NB4 (cell line): Measurements from ENCODE around the gene UBR3.
"Not testable (repeated sequence)": the region's sequence is repeated elsewhere in the genome, so short reads cannot be mapped to it uniquely, and the experiment has no call there.

Experiments
- DNase-seq: peaks from one replicate; pipeline ENCODE4 v3.0.0; 2010; ENCODE audit warnings: low read depth
- H3K4me3 ChIP-seq: one replicate; pipeline ENCODE4 v1.5.1; 2011; ENCODE audit warnings: mild to moderate bottlenecking, low read depth, low read length, moderate library complexity
- MYC ChIP-seq: IDR thresholded peaks from 2 replicates; pipeline ENCODE4 v1.6.1; 2011; ENCODE audit warnings: low read depth, low read length
- POLR2A ChIP-seq: IDR thresholded peaks from 2 replicates; pipeline ENCODE4 v1.6.1; 2011; ENCODE audit warnings: mild to moderate bottlenecking; ENCODE audit not compliant: insufficient read length; ENCODE audit errors: extremely low read depth
- TF ChIP-seq, protein P1 (sequence below): IDR thresholded peaks from one replicate; pipeline ENCODE4 v1.5.1; 2012; ENCODE audit warnings: low read depth, low read length
- TF ChIP-seq, protein P2 (sequence below): IDR thresholded peaks from 2 replicates; pipeline ENCODE4 v1.6.1; 2011; ENCODE audit warnings: low read depth, low read length

Gene UBR3

DNA sequence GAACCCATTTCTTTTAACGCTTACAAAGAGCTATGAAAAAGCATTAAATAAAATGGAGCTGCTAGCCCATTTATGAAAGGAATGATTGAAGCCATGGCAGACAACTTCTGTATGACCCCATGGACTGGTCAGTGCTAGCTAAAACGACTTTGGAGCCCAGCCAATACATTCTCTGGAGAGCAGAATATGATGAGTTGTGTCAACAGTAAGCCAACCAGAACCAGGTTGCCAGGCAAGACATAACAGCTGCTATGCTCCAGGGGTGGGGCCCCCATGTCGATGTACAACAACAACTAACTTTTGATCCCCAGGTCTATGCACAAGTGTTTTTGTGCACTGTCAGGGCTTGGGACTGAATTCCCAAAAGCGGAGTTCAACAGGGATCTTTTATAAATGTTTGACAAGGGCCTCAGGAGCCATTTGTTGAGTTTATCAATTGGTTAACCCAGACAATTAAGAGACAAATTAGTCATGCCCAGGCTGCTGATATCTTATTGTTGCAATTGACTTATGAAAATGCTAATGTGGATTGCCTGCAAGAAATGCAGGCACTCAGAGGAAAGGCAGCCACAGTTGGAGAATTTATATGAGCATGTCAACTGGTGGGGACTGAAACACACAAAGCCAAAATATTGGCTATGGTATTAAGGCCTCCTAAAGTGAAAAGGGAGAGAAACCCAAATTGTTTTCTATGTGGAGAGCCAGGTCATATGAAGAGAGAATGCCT lies 286.1 kb downstream of the UBR3 start:
- no peak for DNase-seq
- TF ChIP-seq MYC, result no peak
- TF ChIP-seq, protein P1, sequence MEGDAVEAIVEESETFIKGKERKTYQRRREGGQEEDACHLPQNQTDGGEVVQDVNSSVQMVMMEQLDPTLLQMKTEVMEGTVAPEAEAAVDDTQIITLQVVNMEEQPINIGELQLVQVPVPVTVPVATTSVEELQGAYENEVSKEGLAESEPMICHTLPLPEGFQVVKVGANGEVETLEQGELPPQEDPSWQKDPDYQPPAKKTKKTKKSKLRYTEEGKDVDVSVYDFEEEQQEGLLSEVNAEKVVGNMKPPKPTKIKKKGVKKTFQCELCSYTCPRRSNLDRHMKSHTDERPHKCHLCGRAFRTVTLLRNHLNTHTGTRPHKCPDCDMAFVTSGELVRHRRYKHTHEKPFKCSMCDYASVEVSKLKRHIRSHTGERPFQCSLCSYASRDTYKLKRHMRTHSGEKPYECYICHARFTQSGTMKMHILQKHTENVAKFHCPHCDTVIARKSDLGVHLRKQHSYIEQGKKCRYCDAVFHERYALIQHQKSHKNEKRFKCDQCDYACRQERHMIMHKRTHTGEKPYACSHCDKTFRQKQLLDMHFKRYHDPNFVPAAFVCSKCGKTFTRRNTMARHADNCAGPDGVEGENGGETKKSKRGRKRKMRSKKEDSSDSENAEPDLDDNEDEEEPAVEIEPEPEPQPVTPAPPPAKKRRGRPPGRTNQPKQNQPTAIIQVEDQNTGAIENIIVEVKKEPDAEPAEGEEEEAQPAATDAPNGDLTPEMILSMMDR, result no peak
- TF ChIP-seq POLR2A, result no peak
- TF ChIP-seq, protein P2, sequence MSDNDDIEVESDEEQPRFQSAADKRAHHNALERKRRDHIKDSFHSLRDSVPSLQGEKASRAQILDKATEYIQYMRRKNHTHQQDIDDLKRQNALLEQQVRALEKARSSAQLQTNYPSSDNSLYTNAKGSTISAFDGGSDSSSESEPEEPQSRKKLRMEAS, result no peak
- no peak overlapping the region for H3K4me3 ChIP-seq

DNA sequence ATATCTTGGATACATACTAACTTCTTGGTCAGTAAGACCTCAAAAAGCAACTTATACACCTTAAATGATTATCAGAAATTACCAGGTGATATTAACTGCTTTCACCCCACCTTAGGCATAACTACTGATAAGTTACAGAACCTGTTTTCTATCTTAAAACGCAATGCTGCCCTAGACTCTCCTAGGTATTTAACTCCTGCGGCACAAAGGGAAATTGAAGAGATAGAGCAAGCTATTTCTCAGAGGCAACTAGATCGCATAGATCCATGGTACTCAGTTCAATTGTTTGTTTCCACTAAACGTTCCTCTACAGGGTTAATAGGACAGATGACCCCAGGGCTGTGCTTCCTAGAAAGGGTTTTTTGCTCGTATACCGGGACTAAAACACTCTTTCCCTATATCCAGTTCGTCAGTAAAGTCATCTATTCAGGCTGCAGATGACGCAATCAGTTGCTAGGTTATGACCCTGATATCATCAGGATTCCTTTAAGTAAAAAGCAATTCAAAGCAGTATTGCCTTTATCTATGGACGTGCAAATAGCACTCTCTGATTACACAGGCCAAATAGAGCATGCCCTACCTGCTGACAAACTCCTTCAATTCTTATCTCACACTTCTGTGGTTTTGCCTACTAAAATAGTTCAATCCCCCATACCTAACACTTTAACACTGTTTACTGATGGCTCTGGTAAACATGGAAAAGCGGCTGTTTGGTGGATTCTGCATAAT lies 288.4 kb downstream of the UBR3 start:
- TF ChIP-seq, protein P2, result no peak
- TF ChIP-seq, protein P1, result no peak
- TF ChIP-seq MYC (no peak), POLR2A (no peak)
- no peak overlapping the region for H3K4me3 ChIP-seq
- DNase-seq, result no peak

DNA sequence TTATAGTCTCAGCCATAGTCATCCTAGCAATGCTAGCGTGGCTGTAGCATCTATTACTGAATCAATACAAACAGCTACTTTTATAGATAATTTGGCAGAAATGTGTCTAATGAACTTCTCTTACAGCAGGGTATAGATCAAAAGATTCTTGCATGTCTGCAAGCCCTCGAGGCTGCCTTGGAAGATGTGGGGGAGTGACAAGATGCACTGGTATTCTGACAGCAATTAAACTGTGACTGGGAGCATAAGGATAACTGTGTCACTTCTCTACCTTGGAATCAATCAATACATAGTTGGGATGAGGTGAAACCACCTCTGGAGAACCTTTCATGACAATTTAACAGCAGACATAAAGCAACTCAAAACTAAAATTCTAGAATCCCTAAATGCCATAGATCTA lies 291.4 kb downstream of the UBR3 start:
- DNase-seq, result no peak
- H3K4me3 ChIP-seq, result no peak overlapping the region
- TF ChIP-seq, protein P1, result no peak
- TF ChIP-seq MYC (no peak), POLR2A (no peak)
- TF ChIP-seq, protein P2, result no peak

DNA sequence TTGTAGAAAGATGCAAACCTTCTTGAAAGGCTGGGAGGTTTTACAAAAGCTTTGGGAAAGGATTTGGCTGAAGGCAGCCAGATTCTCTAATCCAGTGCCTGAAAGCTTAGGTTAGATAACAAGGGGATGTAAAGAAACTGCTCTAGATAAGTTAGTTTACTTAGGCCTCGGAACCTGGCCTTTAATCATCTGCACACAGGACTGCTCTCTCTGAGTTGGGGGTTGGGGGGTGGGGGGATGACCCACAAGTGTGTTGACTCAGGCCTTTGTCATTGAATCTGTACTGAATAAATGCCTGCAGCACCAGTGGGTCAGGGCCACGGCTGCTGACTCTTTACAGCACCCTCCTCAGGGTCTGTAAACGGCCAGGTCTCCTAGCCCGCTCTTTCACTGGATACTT lies 292.1 kb downstream of the UBR3 start:
- H3K4me3 ChIP-seq, DNase-seq: not testable (repeated sequence)

DNA sequence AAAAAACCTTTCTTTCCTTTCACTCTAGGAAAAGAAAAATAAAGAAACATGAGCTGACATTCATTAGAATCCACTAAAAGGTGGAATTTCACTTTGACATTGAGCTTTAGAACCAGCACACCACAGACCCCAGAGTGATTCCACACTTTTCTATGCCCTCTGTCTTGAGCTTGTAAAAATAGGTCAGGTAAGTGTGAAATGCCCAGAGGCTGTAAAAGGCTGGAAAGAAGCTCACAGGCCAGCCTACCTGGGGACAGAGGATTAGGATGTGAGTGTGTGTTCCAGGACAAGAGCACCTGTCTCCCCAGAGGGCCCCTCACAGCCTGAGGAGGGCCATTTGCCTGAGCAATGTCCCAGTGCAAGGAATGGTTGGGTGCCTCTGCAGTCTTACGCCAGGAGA lies 294.4 kb downstream of the UBR3 start:
- TF ChIP-seq, protein P2, result no peak
- TF ChIP-seq MYC, result no peak
- no peak for TF ChIP-seq POLR2A
- TF ChIP-seq, protein P1, result no peak
- DNase-seq, result no peak
- no peak overlapping the region for H3K4me3 ChIP-seq

DNA sequence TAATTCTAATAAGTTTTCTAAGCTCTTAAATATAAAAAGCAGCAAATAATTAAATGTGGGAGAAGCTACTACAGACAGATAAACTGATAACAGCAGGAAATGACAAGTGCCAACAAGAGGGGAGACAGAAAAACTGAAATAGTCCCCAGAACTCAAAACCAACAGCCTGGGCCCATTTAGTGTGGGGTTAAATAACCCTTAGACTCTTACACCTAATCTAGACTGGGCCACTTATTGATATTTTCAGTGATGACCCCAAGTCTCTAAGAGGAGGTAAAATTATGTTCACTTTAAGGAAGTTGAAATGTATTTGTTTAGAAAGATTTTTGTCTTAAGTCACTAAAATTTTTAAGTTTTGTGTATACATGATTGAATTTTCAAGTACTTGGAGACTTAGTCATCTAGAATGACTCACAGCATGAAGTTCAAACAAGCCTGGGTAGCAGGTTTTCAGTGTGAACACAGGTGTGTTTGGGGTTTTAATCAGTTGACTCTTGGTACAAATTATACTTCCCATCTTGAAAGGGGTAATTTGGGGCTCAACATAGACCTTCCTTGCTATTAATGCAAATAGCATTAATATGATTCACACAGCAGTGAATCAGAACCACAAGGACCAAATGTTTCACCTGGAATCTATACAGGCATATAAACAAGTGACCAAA lies 295.8 kb downstream of the UBR3 start:
- DNase-seq, result no peak
- TF ChIP-seq MYC, result no peak
- H3K4me3 ChIP-seq, result no peak overlapping the region
